Measurements from ENCODE around the gene TMEM108. TPM values are rescaled to one million over a fixed set of nuclear protein-coding genes. Genes with fewer than 3 reads are reported as not detected.

Gene TMEM108
- total RNA-seq, 1 donor from 2014 or later = 1.3 TPM

GRCh38 chr3:133295199-133295901 is 257.2 kb downstream of the TMEM108 start:
- intact Hi-C loops (cut with DNase I) = no loop called here
- no peak for DNase-seq (ENCODE audit: low spot score)

- intact Hi-C loops (cut with DNase I) = no loop called here
- DNase-seq (ENCODE audit: low spot score) = no peak
Observed at GRCh38 chr3:133295944-133296917, 258.0 kb downstream of the TMEM108 start.

- intact Hi-C loops (cut with DNase I) = no loop called here
- no peak for DNase-seq (ENCODE audit: low spot score)
Observed at GRCh38 chr3:133296981-133297380, 258.8 kb downstream of the TMEM108 start.

GRCh38 chr3:133300102-133300501 is 261.9 kb downstream of the TMEM108 start:
- intact Hi-C loops (cut with DNase I) = no loop called here
- DNase-seq (ENCODE audit: low spot score) = no peak

- DNase-seq (ENCODE audit: low spot score) = no peak
- intact Hi-C loops (cut with DNase I) = no loop called here
Observed at GRCh38 chr3:133301194-133301593, 263.0 kb downstream of the TMEM108 start.

GRCh38 chr3:133301731-133302130 is 263.5 kb downstream of the TMEM108 start:
- no peak for DNase-seq (ENCODE audit: low spot score)
- intact Hi-C loops (cut with DNase I) = no loop called here

- no peak for DNase-seq (ENCODE audit: low spot score)
- intact Hi-C loops (cut with DNase I) = no loop called here
Observed at GRCh38 chr3:133303430-133303829, 265.2 kb downstream of the TMEM108 start.

GRCh38 chr3:133317866-133318265 is 279.7 kb downstream of the TMEM108 start:
- intact Hi-C loops (cut with DNase I) = no loop called here
- DNase-seq (ENCODE audit: low spot score) = no peak

GRCh38 chr3:133328373-133328772 is 290.2 kb downstream of the TMEM108 start:
- DNase-seq (ENCODE audit: low spot score) = no peak
- intact Hi-C loops (cut with DNase I) = no loop called here

- no peak for DNase-seq (ENCODE audit: low spot score)
- intact Hi-C loops (cut with DNase I) = no loop called here
Observed at GRCh38 chr3:133329626-133330025, 291.4 kb downstream of the TMEM108 start.

GRCh38 chr3:133330065-133330464 is 291.9 kb downstream of the TMEM108 start:
- no peak for DNase-seq (ENCODE audit: low spot score)
- intact Hi-C loops (cut with DNase I) = no loop called here

GRCh38 chr3:133330522-133330921 is 292.3 kb downstream of the TMEM108 start:
- DNase-seq (ENCODE audit: low spot score) = no peak
- intact Hi-C loops (cut with DNase I) = no loop called here

GRCh38 chr3:133354721-133355120 is 316.5 kb downstream of the TMEM108 start:
- intact Hi-C loops (cut with DNase I) = no loop called here
- no peak for DNase-seq (ENCODE audit: low spot score)

GRCh38 chr3:133360476-133360875 is 322.3 kb downstream of the TMEM108 start:
- intact Hi-C loops (cut with DNase I) = no loop called here

GRCh38 chr3:133361011-133361410 is 322.8 kb downstream of the TMEM108 start:
- no peak for DNase-seq (ENCODE audit: low spot score)
- intact Hi-C loops (cut with DNase I) = no loop called here

More at GRCh38 chr3:133360476-133360875, 322.3 kb downstream of the TMEM108 start:
- no peak for DNase-seq (ENCODE audit: low spot score)

- no peak for DNase-seq (ENCODE audit: low spot score)
- intact Hi-C loops (cut with DNase I) = no loop called here
Observed at GRCh38 chr3:133361435-133361834, 323.2 kb downstream of the TMEM108 start.

- intact Hi-C loops (cut with DNase I) = no loop called here
- DNase-seq (ENCODE audit: low spot score) = no peak
Observed at GRCh38 chr3:133362539-133362938, 324.3 kb downstream of the TMEM108 start.

GRCh38 chr3:133364704-133365103 is 326.5 kb downstream of the TMEM108 start:
- no peak for DNase-seq (ENCODE audit: low spot score)

GRCh38 chr3:133366921-133367320 is 328.7 kb downstream of the TMEM108 start:
- intact Hi-C loops (cut with DNase I) = no loop called here
- DNase-seq (ENCODE audit: low spot score) = no peak

More at GRCh38 chr3:133364704-133365103, 326.5 kb downstream of the TMEM108 start:
- intact Hi-C loops (cut with DNase I) = no loop called here

- no peak for DNase-seq (ENCODE audit: low spot score)
- intact Hi-C loops (cut with DNase I) = no loop called here
Observed at GRCh38 chr3:133367403-133367802, 329.2 kb downstream of the TMEM108 start.

GRCh38 chr3:133367956-133368355 is 329.8 kb downstream of the TMEM108 start:
- intact Hi-C loops (cut with DNase I) = no loop called here
- DNase-seq (ENCODE audit: low spot score) = no peak
